ENCODE results near the gene MRPS33. TPM values are rescaled to one million over a fixed set of nuclear protein-coding genes. Genes with fewer than 3 reads are reported as not detected.

MRPS33 gene
- total and polyA plus RNA-seq, 2 donors from 2014 or later: 43.6 to 137 TPM

DNA sequence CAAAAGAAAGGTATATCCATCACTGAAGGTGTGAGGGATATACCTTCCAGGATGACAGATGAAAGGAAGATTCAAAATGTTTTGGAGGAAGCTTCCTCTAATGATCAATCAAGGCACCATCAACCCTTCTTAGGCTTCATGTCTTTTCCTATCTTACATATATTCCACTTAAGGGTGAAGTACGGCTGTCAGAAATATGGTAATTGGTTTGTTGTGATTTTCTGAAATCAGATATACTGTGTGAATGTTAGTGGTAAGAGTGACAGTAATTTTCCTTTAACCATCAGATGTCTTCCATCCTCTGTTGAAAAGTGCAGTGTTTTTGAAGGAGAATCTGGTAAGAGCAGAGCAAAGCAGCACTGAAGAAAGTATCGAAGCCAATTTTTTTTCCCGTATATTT, 2.8 kb upstream of the MRPS33 start:
- H3K4me3 ChIP-seq (ENCODE audit: low read length in 3 of 3): no peak overlapping the region
- no peak overlapping the region for H3K9ac ChIP-seq (ENCODE audit: low read length in 3 of 3)
- TF ChIP-seq, protein P1, sequence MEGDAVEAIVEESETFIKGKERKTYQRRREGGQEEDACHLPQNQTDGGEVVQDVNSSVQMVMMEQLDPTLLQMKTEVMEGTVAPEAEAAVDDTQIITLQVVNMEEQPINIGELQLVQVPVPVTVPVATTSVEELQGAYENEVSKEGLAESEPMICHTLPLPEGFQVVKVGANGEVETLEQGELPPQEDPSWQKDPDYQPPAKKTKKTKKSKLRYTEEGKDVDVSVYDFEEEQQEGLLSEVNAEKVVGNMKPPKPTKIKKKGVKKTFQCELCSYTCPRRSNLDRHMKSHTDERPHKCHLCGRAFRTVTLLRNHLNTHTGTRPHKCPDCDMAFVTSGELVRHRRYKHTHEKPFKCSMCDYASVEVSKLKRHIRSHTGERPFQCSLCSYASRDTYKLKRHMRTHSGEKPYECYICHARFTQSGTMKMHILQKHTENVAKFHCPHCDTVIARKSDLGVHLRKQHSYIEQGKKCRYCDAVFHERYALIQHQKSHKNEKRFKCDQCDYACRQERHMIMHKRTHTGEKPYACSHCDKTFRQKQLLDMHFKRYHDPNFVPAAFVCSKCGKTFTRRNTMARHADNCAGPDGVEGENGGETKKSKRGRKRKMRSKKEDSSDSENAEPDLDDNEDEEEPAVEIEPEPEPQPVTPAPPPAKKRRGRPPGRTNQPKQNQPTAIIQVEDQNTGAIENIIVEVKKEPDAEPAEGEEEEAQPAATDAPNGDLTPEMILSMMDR (IDR thresholded peaks at IDR 0.05; ENCODE audit: borderline replicate concordance, extremely low read depth, insufficient read depth): no peak
- H3K36me3 ChIP-seq (ENCODE audit: control insufficient read depth in 2 of 3, insufficient read depth in 3 of 3, low read length in 3 of 3): no peaks in the 10 kb centered on the region
- no peaks in the 10 kb centered on the region for H3K27me3 ChIP-seq (ENCODE audit: control insufficient read depth, insufficient read depth, low read length)
- intact Hi-C loops (cut with DNase I): loop anchor here (10.0 kb wide), 1 partner anchor 203 kb away; no protein-coding TSS in a partner anchor
- H3K4me1 ChIP-seq (ENCODE audit: control insufficient read depth in 2 of 3, insufficient read depth in 2 of 3, low read depth in 1 of 3, low read length in 3 of 3): peaks cover 0 to 5% (median 3%) of the 10 kb centered on the region in 3 donors
- no peak for FAIRE-seq
- no peak for DNase-seq
- H3K27ac ChIP-seq (ENCODE audit: low read depth in 2 of 2, low read length in 2 of 2): no peak overlapping the region
- peaks cover 0 to 3% (median 0%) of the 10 kb centered on the region in 3 donors for H3K9me3 ChIP-seq (ENCODE audit: control insufficient read depth in 2 of 3, insufficient read depth in 1 of 3, low read length in 3 of 3)

DNA sequence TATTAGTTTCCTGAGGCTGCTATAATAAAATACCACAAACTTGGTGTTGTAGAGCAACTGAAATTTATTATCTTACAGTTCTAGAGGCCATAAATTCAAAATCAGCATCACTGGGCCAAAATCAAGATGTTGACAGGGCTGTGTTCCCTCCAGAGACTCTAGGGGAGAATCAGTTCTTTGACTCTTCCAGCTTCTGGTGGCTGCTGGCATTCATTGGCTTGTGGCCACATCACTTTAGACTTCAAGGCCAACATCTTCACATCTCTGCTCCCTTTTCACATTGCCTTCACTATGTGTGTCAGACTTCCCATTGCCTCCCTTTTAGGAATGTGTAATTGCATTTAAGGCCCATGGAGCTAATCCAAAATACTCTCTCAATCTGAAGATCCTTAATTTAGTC, 1.6 kb upstream of the MRPS33 start:
- DNase-seq: no peak
- Histone ChIP-seq H3K9me3 (ENCODE audit: control insufficient read depth in 2 of 3, insufficient read depth in 1 of 3, low read length in 3 of 3) (peaks cover 0 to 3% (median 0%) of the 10 kb centered on the region in 3 donors), H3K4me3 (ENCODE audit: low read length in 3 of 3) (no peak overlapping the region), H3K4me1 (ENCODE audit: control insufficient read depth in 2 of 3, insufficient read depth in 2 of 3, low read depth in 1 of 3, low read length in 3 of 3) (peaks cover 0 to 5% (median 3%) of the 10 kb centered on the region in 3 donors), H3K9ac (ENCODE audit: low read length in 3 of 3) (no peak overlapping the region), H3K27me3 (ENCODE audit: control insufficient read depth, insufficient read depth, low read length) (no peaks in the 10 kb centered on the region), H3K36me3 (ENCODE audit: control insufficient read depth in 2 of 3, insufficient read depth in 3 of 3, low read length in 3 of 3) (no peaks in the 10 kb centered on the region), H3K27ac (ENCODE audit: low read depth in 2 of 2, low read length in 2 of 2) (no peak overlapping the region)
- TF ChIP-seq, protein P1 (IDR thresholded peaks at IDR 0.05; ENCODE audit: borderline replicate concordance, extremely low read depth, insufficient read depth): no peak
- no peak for FAIRE-seq
- intact Hi-C loops (cut with DNase I): loop anchor here (10.0 kb wide), 1 partner anchor 202 kb away; no protein-coding TSS in a partner anchor

DNA sequence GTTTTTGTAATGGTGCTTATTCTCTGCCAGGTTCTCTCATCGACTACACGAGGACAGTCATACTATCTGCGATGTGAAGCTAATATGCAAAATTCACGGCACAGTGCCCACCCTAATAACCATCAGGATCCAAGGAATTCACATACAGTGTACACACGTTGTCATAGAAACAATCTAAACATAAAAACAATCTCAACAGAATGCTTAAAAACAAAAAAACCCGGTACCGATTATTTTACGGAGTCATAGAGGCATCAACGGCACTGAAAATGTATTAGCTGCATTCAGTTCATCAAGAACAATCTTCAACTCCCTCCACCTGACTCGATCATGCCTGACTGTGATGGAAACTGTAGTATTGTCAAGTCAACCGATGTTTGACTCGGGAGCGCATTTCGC, 628 bp downstream of the MRPS33 start:
- Histone ChIP-seq H3K4me1 (ENCODE audit: control insufficient read depth in 2 of 3, insufficient read depth in 2 of 3, low read depth in 1 of 3, low read length in 3 of 3) (peaks cover 0 to 5% (median 3%) of the 10 kb centered on the region in 3 donors), H3K9me3 (ENCODE audit: control insufficient read depth in 2 of 3, insufficient read depth in 1 of 3, low read length in 3 of 3) (peaks cover 0 to 3% (median 0%) of the 10 kb centered on the region in 3 donors), H3K9ac (ENCODE audit: low read length in 3 of 3) (peak overlapping the region; percentile 74 to 87 (median 83)), H3K4me3 (ENCODE audit: low read length in 3 of 3) (peak overlapping the region; percentile 86 to 93 (median 92)), H3K27me3 (ENCODE audit: control insufficient read depth, insufficient read depth, low read length) (no peaks in the 10 kb centered on the region), H3K36me3 (ENCODE audit: control insufficient read depth in 2 of 3, insufficient read depth in 3 of 3, low read length in 3 of 3) (peaks cover 0 to 2% (median 0%) of the 10 kb centered on the region in 3 donors), H3K27ac (ENCODE audit: low read depth in 2 of 2, low read length in 2 of 2) (peak overlapping the region; percentile 90 to 92)
- intact Hi-C loops (cut with DNase I): loop anchor here (10.0 kb wide), 1 partner anchor 199 kb away; no protein-coding TSS in a partner anchor
- DNase-seq: peak in 3 of 5 donors; percentile 53 to 65 (median 56)
- TF ChIP-seq, protein P1 (IDR thresholded peaks at IDR 0.05; ENCODE audit: borderline replicate concordance, extremely low read depth, insufficient read depth): no peak
- no peak for FAIRE-seq

Measured in kidney (tissue), 14 donors.